GM10266 (cell line): ENCODE measurements around the gene KIAA1217.

Experiments
- DNase-seq: peaks from one replicate; pipeline ENCODE4 v3.0.0; 2012; ENCODE audit errors: extremely low spot score
- TF ChIP-seq, protein P1 (sequence below): IDR thresholded peaks from 2 replicates; pipeline ENCODE4 v1.5.1; 2012; ENCODE audit warnings: mild to moderate bottlenecking, low read depth; ENCODE audit not compliant: control insufficient read depth, insufficient read depth; ENCODE audit errors: missing control alignments

KIAA1217 gene

DNA sequence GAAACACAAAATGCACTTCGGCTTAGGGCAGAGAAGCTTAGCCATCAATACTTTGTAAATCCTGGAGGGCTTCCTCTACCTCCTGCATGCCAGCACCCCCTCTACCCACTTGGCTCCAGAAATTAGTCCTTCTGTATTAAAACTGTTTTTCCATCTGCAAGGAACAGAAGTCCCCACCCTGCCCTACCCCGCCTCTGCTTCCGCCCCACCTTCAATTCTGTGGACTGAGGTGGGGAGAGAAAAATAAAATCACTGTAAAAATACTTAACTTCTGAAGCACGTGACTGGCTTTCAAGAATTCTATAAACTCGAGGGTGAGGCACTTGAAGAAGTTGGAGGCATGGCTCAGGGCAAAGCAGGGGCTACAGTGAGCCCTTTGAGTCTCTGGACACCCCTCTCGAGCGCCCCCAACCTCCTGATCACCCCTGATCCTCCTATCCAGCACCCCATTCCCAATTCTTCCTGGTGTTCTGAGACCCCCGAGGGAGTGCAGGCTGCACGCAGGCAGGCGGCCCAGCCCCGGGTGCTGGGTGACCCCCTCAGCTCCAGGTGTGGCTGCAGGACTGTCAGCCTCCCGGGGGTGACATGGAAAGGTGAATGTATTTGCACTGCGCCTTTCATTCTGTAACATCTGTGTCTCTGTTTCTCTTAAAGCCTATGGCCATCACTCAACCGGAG, 7.3 kb upstream of the KIAA1217 start:
- no peak for DNase-seq
- TF ChIP-seq, protein P1, sequence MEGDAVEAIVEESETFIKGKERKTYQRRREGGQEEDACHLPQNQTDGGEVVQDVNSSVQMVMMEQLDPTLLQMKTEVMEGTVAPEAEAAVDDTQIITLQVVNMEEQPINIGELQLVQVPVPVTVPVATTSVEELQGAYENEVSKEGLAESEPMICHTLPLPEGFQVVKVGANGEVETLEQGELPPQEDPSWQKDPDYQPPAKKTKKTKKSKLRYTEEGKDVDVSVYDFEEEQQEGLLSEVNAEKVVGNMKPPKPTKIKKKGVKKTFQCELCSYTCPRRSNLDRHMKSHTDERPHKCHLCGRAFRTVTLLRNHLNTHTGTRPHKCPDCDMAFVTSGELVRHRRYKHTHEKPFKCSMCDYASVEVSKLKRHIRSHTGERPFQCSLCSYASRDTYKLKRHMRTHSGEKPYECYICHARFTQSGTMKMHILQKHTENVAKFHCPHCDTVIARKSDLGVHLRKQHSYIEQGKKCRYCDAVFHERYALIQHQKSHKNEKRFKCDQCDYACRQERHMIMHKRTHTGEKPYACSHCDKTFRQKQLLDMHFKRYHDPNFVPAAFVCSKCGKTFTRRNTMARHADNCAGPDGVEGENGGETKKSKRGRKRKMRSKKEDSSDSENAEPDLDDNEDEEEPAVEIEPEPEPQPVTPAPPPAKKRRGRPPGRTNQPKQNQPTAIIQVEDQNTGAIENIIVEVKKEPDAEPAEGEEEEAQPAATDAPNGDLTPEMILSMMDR, result no peak

DNA sequence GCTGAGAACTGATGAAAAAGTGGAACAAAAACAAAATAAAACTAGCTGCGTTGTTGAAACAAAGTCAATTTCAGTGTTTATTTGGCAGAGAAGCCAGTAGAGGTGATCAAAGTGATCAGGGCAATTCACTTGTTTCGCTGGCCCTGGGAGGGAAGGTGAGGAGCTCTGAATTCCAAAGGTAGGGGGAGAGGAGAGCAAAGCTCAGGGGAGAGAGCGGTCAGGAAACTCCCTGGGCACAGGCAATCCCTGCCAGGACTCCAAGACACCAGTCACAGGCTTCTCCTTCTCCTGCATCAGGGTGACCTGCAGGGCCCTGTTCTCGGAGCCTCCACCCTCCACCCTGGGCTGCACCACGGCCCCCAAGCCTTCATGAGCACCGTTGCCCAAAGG, 6.8 kb upstream of the KIAA1217 start:
- DNase-seq, result no peak
- TF ChIP-seq, protein P1, result no peak

DNA sequence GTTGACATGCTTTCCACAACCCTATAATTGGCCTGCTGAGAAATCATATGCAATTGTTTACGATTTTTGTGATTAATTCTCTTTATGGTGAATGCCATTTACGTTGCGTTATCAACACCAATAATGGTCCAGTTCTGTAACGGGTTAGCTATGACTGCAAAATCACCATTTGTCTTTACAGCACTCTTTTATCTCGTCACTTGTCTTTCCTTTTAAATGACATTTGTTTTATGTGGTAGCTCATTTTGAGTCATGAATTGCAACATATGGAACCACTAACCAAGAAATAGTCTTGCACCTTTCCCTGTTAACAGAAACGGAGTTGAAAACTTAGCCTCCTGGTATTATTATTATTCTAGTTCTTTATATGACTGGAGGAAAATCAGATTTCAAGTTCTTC, 3.1 kb upstream of the KIAA1217 start:
- DNase-seq, result no peak
- TF ChIP-seq, protein P1, result no peak

DNA sequence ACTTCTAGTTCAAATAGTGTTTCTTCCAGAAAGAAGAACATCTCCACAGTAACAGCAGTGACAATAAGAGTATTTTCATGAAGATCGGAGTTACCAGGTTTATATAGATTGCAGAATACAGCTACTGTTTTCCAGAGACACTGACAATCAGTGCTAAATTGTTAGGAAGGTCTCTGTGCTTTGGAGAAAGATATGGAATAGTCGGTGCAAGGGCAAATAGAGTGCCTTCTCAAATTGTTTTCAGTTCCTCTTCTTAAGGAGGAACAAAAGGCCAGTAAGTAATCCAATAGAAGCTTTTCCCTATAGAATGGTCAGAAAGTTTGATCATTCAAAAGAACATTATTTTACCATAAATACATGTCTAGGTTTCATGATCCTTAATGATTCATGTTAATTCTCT, 2.6 kb upstream of the KIAA1217 start:
- DNase-seq, result no peak
- TF ChIP-seq, protein P1, result no peak

DNA sequence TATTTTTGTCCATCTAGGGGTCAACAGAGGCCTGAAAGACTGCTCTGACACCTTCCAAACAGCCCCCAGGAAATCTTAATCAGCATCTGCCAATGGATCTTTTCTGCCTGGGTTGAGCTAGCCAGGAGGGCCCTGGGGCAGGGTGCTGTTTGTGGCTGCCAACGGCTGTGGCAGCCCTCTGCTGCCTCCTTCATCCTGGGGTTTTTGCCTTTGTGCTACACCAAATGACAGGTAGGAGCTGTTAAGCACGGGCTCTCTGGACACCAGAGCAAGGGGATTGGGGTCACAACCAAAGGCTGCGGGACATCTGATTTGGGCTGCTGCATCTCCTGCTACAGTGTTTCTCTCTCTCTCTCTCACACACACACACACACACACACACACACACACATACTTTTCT, 2.0 kb upstream of the KIAA1217 start:
- TF ChIP-seq, protein P1, result no peak
- no peak for DNase-seq

DNA sequence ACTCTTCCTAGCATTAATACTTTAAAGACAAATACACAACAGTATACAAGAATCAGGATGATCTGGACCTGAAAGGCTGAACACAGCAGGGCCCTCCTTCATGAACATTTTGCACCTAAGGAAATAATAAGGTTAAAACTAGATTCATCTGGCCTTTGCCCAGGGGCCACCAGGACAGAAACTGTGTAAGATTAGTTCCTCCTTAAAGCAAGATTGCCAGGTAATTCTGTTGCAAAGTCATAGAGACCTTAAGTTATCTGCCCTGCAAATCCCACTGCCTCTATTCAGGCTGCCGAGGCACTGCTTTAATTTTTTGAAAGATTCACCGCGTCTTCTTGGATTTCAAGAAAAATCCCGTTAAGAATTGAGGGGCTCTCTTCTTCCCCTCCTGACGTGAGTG, 1.6 kb upstream of the KIAA1217 start:
- no peak for DNase-seq

DNA sequence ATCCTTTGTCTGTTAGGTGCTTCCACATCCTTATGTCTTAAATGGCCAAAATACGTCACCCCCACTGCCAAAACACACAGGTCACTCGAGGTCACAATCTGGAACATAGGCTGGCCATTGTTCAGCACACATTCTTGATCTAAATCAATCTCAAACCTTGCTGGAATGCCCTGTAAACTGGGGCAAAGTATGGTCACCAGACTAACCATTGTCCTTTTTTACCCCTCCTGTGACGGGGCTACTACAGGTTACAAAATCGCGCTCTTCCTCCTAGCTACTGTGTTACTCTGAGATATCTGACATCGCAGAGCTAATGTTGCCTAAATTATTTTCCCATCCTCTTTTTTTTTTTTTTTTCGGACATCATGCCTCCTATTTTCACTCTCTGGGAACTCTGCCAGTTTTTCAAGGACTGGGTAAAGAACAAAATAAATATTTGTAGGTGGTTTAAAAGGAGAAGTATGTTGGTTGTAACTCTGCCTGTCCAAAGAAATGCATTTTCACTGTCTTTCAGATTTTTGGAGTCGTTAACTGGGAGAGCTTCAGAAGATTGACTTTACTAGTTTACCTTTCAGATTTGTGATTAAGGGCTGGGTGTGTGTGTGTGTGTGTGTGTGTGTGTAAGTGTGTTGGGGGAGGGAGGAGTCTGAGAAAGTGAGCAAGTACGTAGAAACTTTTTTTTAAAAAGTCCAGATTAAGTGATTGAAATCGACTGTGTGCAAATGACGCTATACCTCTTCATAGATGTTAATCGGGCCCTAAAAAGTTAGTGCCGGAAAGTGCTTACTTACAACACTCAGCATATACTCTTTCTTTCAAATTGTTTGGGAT, 942 bp upstream of the KIAA1217 start:
- no peak for DNase-seq
- TF ChIP-seq, protein P1, result no peak

More for the DNA sequence above, 1.6 kb upstream of the KIAA1217 start:
- TF ChIP-seq, protein P1, result no peak
